ENCODE data around the gene ASAH2.

DNA sequence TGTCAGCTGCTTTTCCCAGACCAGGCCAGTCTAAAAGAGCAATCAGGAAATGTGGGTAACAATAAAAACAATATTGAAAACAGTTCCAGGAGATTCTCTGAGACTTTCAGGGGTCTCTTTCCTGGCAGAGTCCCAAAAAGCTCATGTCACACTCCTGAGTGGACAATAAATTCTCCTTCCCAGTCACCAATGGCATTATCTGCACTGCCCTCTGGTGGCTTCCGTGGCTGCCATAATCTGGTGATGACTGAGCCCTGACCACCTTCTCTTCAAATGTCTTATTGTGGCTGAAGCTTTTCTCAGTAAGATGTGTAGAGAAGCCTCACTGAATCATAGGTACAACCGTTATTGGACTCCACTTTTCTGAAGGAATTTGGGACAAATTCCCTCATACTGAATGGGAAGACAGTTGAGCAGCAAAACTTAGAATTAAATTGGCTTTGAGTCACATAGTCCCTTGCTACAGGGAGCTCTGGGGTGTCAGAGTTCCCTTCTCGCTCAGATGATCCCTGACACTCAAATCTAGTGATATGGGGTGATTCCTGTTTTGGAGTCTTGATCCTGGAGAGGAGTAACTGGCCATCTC is 24.4 kb upstream of the ASAH2 start:
- TF ChIP-seq, protein P1, sequence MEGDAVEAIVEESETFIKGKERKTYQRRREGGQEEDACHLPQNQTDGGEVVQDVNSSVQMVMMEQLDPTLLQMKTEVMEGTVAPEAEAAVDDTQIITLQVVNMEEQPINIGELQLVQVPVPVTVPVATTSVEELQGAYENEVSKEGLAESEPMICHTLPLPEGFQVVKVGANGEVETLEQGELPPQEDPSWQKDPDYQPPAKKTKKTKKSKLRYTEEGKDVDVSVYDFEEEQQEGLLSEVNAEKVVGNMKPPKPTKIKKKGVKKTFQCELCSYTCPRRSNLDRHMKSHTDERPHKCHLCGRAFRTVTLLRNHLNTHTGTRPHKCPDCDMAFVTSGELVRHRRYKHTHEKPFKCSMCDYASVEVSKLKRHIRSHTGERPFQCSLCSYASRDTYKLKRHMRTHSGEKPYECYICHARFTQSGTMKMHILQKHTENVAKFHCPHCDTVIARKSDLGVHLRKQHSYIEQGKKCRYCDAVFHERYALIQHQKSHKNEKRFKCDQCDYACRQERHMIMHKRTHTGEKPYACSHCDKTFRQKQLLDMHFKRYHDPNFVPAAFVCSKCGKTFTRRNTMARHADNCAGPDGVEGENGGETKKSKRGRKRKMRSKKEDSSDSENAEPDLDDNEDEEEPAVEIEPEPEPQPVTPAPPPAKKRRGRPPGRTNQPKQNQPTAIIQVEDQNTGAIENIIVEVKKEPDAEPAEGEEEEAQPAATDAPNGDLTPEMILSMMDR (IDR thresholded peaks at IDR 0.05), result peak in 1 of 4 experiments; percentile 17
- no peak for TF ChIP-seq POLR2AphosphoS5 (IDR thresholded peaks at IDR 0.05)
- TF ChIP-seq POLR2A (IDR thresholded peaks at IDR 0.05), result no peak
